ENCODE results near the gene MBNL2. TPM values are rescaled to one million over a fixed set of nuclear protein-coding genes. Genes with fewer than 3 reads are reported as not detected.

Gene MBNL2
- total RNA-seq, 3 donors from 2014 or later (not counting 1 experiment from before 2014, with no cell fraction given), result 30.9 to 38.3 (median 33.1) TPM

GRCh38 chr13:97198753-97199152, 23.4 kb upstream of the MBNL2 start:
- DNase-seq, result no peak
- Histone ChIP-seq H3K27me3 (ENCODE audit: control insufficient read depth, insufficient read depth, low read length) (no peaks in the 10 kb centered on the region), H3K4me3 (ENCODE audit: low read length) (no peak overlapping the region), H3K4me1 (ENCODE audit: control insufficient read depth, insufficient read depth, low read length) (no peaks in the 10 kb centered on the region), H3K36me3 (ENCODE audit: control insufficient read depth, insufficient read depth, low read length) (no peaks in the 10 kb centered on the region), H3K27ac (ENCODE audit: low read length) (no peak overlapping the region), H3K9me3 (ENCODE audit: control insufficient read depth, insufficient read depth, low read length) (no peaks in the 10 kb centered on the region)
- no peaks in the 10 kb centered on the region for H3K36me3 Mint-ChIP-seq
- no peaks in the 10 kb centered on the region for H3K9me3 Mint-ChIP-seq
- peaks cover 28 to 52% of the 10 kb centered on the region in 2 donors for H3K27me3 Mint-ChIP-seq (ENCODE audit: low read depth in 2 of 2)
- H3K4me3 Mint-ChIP-seq, result no peak overlapping the region
- no peak for ATAC-seq
- 91% methylated on average over 2 of the region's 2 CpGs for WGBS (ENCODE audit: insufficient coverage)
- no peak for TF ChIP-seq CTCF (IDR thresholded peaks at IDR 0.05)
- H3K4me1 Mint-ChIP-seq, result no peaks in the 10 kb centered on the region
- intact Hi-C loops (cut with micrococcal nuclease), result no loop called here
- no peak overlapping the region for H3K27ac Mint-ChIP-seq

- no peaks in the 10 kb centered on the region for H3K27me3 ChIP-seq (ENCODE audit: control insufficient read depth, insufficient read depth, low read length)
- H3K4me3 Mint-ChIP-seq, result no peak overlapping the region
- H3K36me3 ChIP-seq (ENCODE audit: control insufficient read depth, insufficient read depth, low read length), result no peaks in the 10 kb centered on the region
- no peak overlapping the region for H3K27ac Mint-ChIP-seq
- no peak overlapping the region for H3K27ac ChIP-seq (ENCODE audit: low read length)
- no peak overlapping the region for H3K4me3 ChIP-seq (ENCODE audit: low read length)
- DNase-seq (no peak), ATAC-seq (no peak)
- H3K27me3 Mint-ChIP-seq (ENCODE audit: low read depth in 2 of 2), result peaks cover 28 to 54% of the 10 kb centered on the region in 2 donors
- 96% methylated on average over 3 of the region's 3 CpGs for WGBS (ENCODE audit: insufficient coverage)
- H3K36me3 Mint-ChIP-seq, result no peaks in the 10 kb centered on the region
- no peaks in the 10 kb centered on the region for H3K4me1 Mint-ChIP-seq
- H3K9me3 Mint-ChIP-seq, result no peaks in the 10 kb centered on the region
- intact Hi-C loops (cut with micrococcal nuclease), result no loop called here
- H3K9me3 ChIP-seq (ENCODE audit: control insufficient read depth, insufficient read depth, low read length), result no peaks in the 10 kb centered on the region
- no peak for TF ChIP-seq CTCF (IDR thresholded peaks at IDR 0.05)
- no peaks in the 10 kb centered on the region for H3K4me1 ChIP-seq (ENCODE audit: control insufficient read depth, insufficient read depth, low read length)
Observed at GRCh38 chr13:97199451-97199850, 22.7 kb upstream of the MBNL2 start.

GRCh38 chr13:97200081-97200942, 21.8 kb upstream of the MBNL2 start:
- Mint-ChIP-seq H3K4me3 (no peak overlapping the region), H3K36me3 (no peaks in the 10 kb centered on the region), H3K9me3 (no peaks in the 10 kb centered on the region), H3K27me3 (ENCODE audit: low read depth in 2 of 2) (peaks cover 23 to 49% of the 10 kb centered on the region in 2 donors), H3K4me1 (no peaks in the 10 kb centered on the region), H3K27ac (no peak overlapping the region)
- Histone ChIP-seq H3K4me1 (ENCODE audit: control insufficient read depth, insufficient read depth, low read length) (no peaks in the 10 kb centered on the region), H3K36me3 (ENCODE audit: control insufficient read depth, insufficient read depth, low read length) (no peaks in the 10 kb centered on the region), H3K9me3 (ENCODE audit: control insufficient read depth, insufficient read depth, low read length) (no peaks in the 10 kb centered on the region), H3K27me3 (ENCODE audit: control insufficient read depth, insufficient read depth, low read length) (no peaks in the 10 kb centered on the region), H3K27ac (ENCODE audit: low read length) (no peak overlapping the region), H3K4me3 (ENCODE audit: low read length) (no peak overlapping the region)
- no peak for TF ChIP-seq CTCF (IDR thresholded peaks at IDR 0.05)
- WGBS (ENCODE audit: insufficient coverage), result 93% methylated on average over 4 of the region's 6 CpGs
- ATAC-seq (no peak), DNase-seq (no peak)
- intact Hi-C loops (cut with micrococcal nuclease), result no loop called here
